GM10266 (cell line): ENCODE measurements around the gene PPP1CA.

ENCODE experiments used
- DNase-seq: peaks from one replicate; pipeline ENCODE4 v3.0.0; 2012; ENCODE audit errors: extremely low spot score
- CTCF ChIP-seq: IDR thresholded peaks from 2 replicates; pipeline ENCODE4 v1.5.1; 2012; ENCODE audit warnings: mild to moderate bottlenecking, low read depth; ENCODE audit not compliant: control insufficient read depth, insufficient read depth; ENCODE audit errors: missing control alignments

PPP1CA gene

GRCh38 chr11:67382276-67383136, 19.2 kb downstream of the PPP1CA start:
- peak; percentile 82 for DNase-seq
- TF ChIP-seq CTCF = peak; percentile 93

DNA sequence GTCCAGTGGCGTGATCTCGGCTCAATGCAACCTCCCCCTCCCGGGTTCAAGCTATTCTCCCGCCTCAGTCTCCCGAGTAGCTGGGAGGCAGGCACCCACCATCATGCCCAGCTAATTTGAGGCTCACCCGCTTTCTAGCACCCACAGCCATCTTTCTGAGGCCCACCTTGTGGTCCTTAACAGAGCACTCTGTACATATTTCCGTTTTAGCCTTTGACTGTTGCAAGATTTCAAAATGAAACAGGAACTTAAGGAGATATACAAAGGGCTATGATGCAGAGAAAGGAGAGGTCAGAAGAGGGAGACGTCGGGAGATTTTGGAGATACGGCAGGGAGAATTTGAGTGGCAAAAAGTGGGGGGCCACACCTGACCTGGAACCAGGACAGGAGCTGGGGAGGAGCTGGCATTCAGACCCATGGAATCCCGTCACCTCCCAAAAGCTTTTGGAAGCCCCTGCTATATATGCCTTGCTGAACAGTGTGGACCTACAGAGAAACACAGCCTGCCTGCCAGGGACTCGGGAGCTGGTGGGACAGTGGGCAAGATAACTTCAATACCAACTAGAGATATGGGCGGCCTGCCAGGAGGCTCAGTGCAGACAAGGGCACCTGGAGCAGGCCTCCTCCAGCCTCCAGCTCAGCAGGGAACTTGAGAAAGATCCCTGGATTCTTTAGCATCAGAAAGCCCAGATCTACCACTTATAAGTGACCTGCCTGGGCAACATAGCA, 20.2 kb downstream of the PPP1CA start:
- no peak for TF ChIP-seq CTCF
- no peak for DNase-seq

GRCh38 chr11:67379061-67380058, 22.3 kb downstream of the PPP1CA start:
- no peak for DNase-seq

DNA sequence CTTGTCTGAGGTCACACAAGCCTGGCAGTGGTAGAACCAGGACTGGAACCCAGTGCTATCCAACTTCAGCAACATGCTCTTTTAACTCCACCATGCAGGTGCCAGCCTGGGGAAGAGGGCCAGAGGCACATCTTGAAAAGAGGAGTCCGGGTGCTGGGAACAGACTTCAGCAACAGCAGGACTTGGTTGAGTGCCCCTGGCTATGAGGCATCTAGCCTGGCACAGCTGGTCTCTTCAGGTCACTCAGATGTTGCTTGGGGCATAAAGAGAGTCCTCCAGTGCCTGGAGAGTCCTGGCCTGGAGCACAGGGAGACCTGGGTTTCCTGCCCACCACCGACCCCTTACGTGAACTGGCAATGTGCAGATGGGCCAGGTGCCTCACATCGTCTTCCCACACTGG, 23.1 kb downstream of the PPP1CA start:
- TF ChIP-seq CTCF = no peak
- no peak for DNase-seq

More at GRCh38 chr11:67379061-67380058, 22.3 kb downstream of the PPP1CA start:
- no peak for TF ChIP-seq CTCF

- no peak for TF ChIP-seq CTCF
- DNase-seq = no peak
Measured at GRCh38 chr11:67376873-67377808, 24.5 kb downstream of the PPP1CA start.
